Neural crest cell (in vitro differentiated cells): ENCODE measurements around the gene TRAPPC14. TPM values are rescaled to one million over a fixed set of nuclear protein-coding genes. Genes with fewer than 3 reads are reported as not detected.
"Not testable (repeated sequence)": the region's sequence is repeated elsewhere in the genome, so short reads cannot be mapped to it uniquely, and the experiment has no call there.

ENCODE experiments used
- DNase-seq: peaks from one replicate; pipeline ENCODE4 v3.0.0; 2021; ENCODE audit warnings: low read depth, mixed read lengths, low spot score
- H3K27ac Mint-ChIP-seq: one replicate; pipeline ENCODE4 v1.8.0; 2021; ENCODE audit warnings: mild to moderate bottlenecking, mixed read lengths; ENCODE audit not compliant: unreplicated experiment
- H3K27me3 Mint-ChIP-seq: 2 replicates; pipeline ENCODE4 v1.8.0; 2021; ENCODE audit warnings: low read depth, mild to moderate bottlenecking, mixed read lengths
- H3K36me3 Mint-ChIP-seq: 2 replicates; pipeline ENCODE4 v1.8.0; 2021; ENCODE audit warnings: low read depth, mild to moderate bottlenecking, mixed read lengths
- H3K4me1 Mint-ChIP-seq: 2 replicates; pipeline ENCODE4 v1.8.0; 2021; ENCODE audit warnings: mixed read lengths
- H3K4me3 Mint-ChIP-seq: one replicate; pipeline ENCODE4 v1.8.0; 2021; ENCODE audit warnings: mild to moderate bottlenecking, mixed read lengths
- H3K9me3 Mint-ChIP-seq: 2 replicates; pipeline ENCODE4 v1.8.0; 2021; ENCODE audit warnings: mixed read lengths
- CTCF ChIP-seq: fragments of 200-600 bp; sonication (generic); conservative IDR thresholded peaks from 2 replicates; pipeline ENCODE4 v1.5.0; 2021; ENCODE audit warnings: antibody characterized with exemption, mild to moderate bottlenecking
- total RNA-seq: library from RNA; stranded (reverse); gene quantifications from 2 replicates; pipeline ENCODE4 v1.2.1, GENCODE V29; 2021

The TRAPPC14 gene
- total RNA-seq, 1 donor from 2014 or later = 33.9 TPM

GRCh38 chr7:100192969-100193368, 34.4 kb upstream of the TRAPPC14 start:
- Mint-ChIP-seq H3K27me3 (peaks cover 2% of the 10 kb centered on the region), H3K9me3 (no peaks in the 10 kb centered on the region), H3K4me1 (peaks cover 7% of the 10 kb centered on the region), H3K4me3 (no peak overlapping the region), H3K27ac (no peak overlapping the region), H3K36me3 (no peaks in the 10 kb centered on the region)
- no peak for TF ChIP-seq CTCF
- no peak for DNase-seq

GRCh38 chr7:100192281-100192862, 33.8 kb upstream of the TRAPPC14 start:
- not testable (repeated sequence) for DNase-seq, H3K27me3 Mint-ChIP-seq, H3K27ac Mint-ChIP-seq, H3K4me1 Mint-ChIP-seq, H3K4me3 Mint-ChIP-seq, H3K36me3 Mint-ChIP-seq, H3K9me3 Mint-ChIP-seq

GRCh38 chr7:100191775-100192174, 33.3 kb upstream of the TRAPPC14 start:
- Mint-ChIP-seq H3K4me3 (no peak overlapping the region), H3K4me1 (peaks cover 6% of the 10 kb centered on the region), H3K36me3 (no peaks in the 10 kb centered on the region), H3K27ac (no peak overlapping the region), H3K27me3 (peaks cover 2% of the 10 kb centered on the region), H3K9me3 (no peaks in the 10 kb centered on the region)
- DNase-seq = no peak
- TF ChIP-seq CTCF = no peak

- H3K4me1 Mint-ChIP-seq = peaks cover 6% of the 10 kb centered on the region
- DNase-seq = no peak
- TF ChIP-seq CTCF = peak; percentile 55
- no peaks in the 10 kb centered on the region for H3K36me3 Mint-ChIP-seq
- no peak overlapping the region for H3K27ac Mint-ChIP-seq
- H3K27me3 Mint-ChIP-seq = peaks cover 2% of the 10 kb centered on the region
- no peaks in the 10 kb centered on the region for H3K9me3 Mint-ChIP-seq
- H3K4me3 Mint-ChIP-seq = no peak overlapping the region
These were observed 31.7 kb upstream of the TRAPPC14 start for GRCh38 chr7:100190048-100190711.

- H3K27me3 Mint-ChIP-seq = peaks cover 2% of the 10 kb centered on the region
- no peak overlapping the region for H3K27ac Mint-ChIP-seq
- H3K4me3 Mint-ChIP-seq = no peak overlapping the region
- peaks cover 6% of the 10 kb centered on the region for H3K4me1 Mint-ChIP-seq
- DNase-seq = no peak
- TF ChIP-seq CTCF = peak; percentile 29
- H3K9me3 Mint-ChIP-seq = no peaks in the 10 kb centered on the region
- no peaks in the 10 kb centered on the region for H3K36me3 Mint-ChIP-seq
These were observed 30.5 kb upstream of the TRAPPC14 start for GRCh38 chr7:100189061-100189460.

- Mint-ChIP-seq H3K27ac (no peak overlapping the region), H3K4me1 (peaks cover 13% of the 10 kb centered on the region), H3K4me3 (no peak overlapping the region), H3K36me3 (no peaks in the 10 kb centered on the region), H3K9me3 (no peaks in the 10 kb centered on the region), H3K27me3 (peaks cover 13% of the 10 kb centered on the region)
- TF ChIP-seq CTCF = no peak
- no peak for DNase-seq
These were observed 27.2 kb upstream of the TRAPPC14 start for GRCh38 chr7:100185726-100186125.

- not testable (repeated sequence) for H3K27ac Mint-ChIP-seq, H3K36me3 Mint-ChIP-seq, H3K9me3 Mint-ChIP-seq, H3K4me3 Mint-ChIP-seq, DNase-seq, H3K4me1 Mint-ChIP-seq
- H3K27me3 Mint-ChIP-seq = peaks cover 19% of the 10 kb centered on the region
These were observed 24.6 kb upstream of the TRAPPC14 start for GRCh38 chr7:100183090-100183489.

- H3K36me3 Mint-ChIP-seq, H3K4me1 Mint-ChIP-seq, H3K27ac Mint-ChIP-seq, H3K9me3 Mint-ChIP-seq, H3K4me3 Mint-ChIP-seq, DNase-seq: not testable (repeated sequence)
- peaks cover 19% of the 10 kb centered on the region for H3K27me3 Mint-ChIP-seq
These were observed 24.1 kb upstream of the TRAPPC14 start for GRCh38 chr7:100182616-100183015.

- Mint-ChIP-seq H3K4me3 (peak overlapping the region; percentile 40), H3K27me3 (peaks cover 19% of the 10 kb centered on the region), H3K4me1 (peaks cover 31% of the 10 kb centered on the region)
- not testable (repeated sequence) for H3K36me3 Mint-ChIP-seq, H3K27ac Mint-ChIP-seq, H3K9me3 Mint-ChIP-seq, DNase-seq
These were observed 21.6 kb upstream of the TRAPPC14 start for GRCh38 chr7:100180084-100180483.
